ENCODE results near the gene CCNJL. TPM values are rescaled to one million over a fixed set of nuclear protein-coding genes. Genes with fewer than 3 reads are reported as not detected.
"Not testable (repeated sequence)": the region's sequence is repeated elsewhere in the genome, so short reads cannot be mapped to it uniquely, and the experiment has no call there.

Gene CCNJL
- total RNA-seq, 2 experiments from 2014 or later: not detected

- intact Hi-C loops (cut with micrococcal nuclease; ENCODE audit: unreplicated experiment): no loop called here
- POLR2A ChIA-PET: interaction anchor here (0.5 to 0.6 kb wide), 2 partner anchors 17 to 819 kb away, joined by 3 read pairs; no protein-coding TSS in a partner anchor
- CTCF ChIA-PET (ENCODE audit: unreplicated experiment): no interaction called here
Measured at GRCh38 chr5:160250226-160250625, 62.1 kb downstream of the CCNJL start.

GRCh38 chr5:160249570-160249969, 62.8 kb downstream of the CCNJL start:
- H3K4me3 ChIP-seq (ENCODE audit: low read depth, low read length, poor library complexity, severe bottlenecking); H4K20me1 ChIP-seq (ENCODE audit: insufficient read depth, low read length); H3K9me2 ChIP-seq (ENCODE audit: insufficient read depth, low read length); intact Hi-C loops (cut with micrococcal nuclease; ENCODE audit: unreplicated experiment); H3K4me2 ChIP-seq (ENCODE audit: low read length); H3K79me2 ChIP-seq (ENCODE audit: insufficient read depth, low read depth, low read length); H3K4me1 ChIP-seq (ENCODE audit: insufficient read depth, low read length, poor library complexity, severe bottlenecking); CTCF ChIA-PET (ENCODE audit: unreplicated experiment); H2AFZ ChIP-seq (ENCODE audit: low read length); DNase-seq (ENCODE audit: low spot score); H3K9me3 ChIP-seq (ENCODE audit: low read length); BruUV-seq (replicated peaks); H3K27ac ChIP-seq (ENCODE audit: low read depth, low read length, poor library complexity, severe bottlenecking); H3K36me3 ChIP-seq (ENCODE audit: insufficient read depth, low read length): not testable (repeated sequence)
- POLR2A ChIA-PET: interaction anchor here (0.6 kb wide), 2 partner anchors 16 to 17 kb away, joined by 3 read pairs; no protein-coding TSS in a partner anchor

More at GRCh38 chr5:160250226-160250625, 62.1 kb downstream of the CCNJL start:
- H3K4me2 ChIP-seq (ENCODE audit: low read length): no peak overlapping the region
- DNase-seq (ENCODE audit: low spot score): no peak
- H3K9me2 ChIP-seq (ENCODE audit: insufficient read depth, low read length): no peaks in the 10 kb centered on the region
- H4K20me1 ChIP-seq (ENCODE audit: insufficient read depth, low read length): no peaks in the 10 kb centered on the region
- H3K27ac ChIP-seq (ENCODE audit: low read depth, low read length, poor library complexity, severe bottlenecking): no peak overlapping the region
- TF ChIP-seq CTCF (conservative IDR thresholded peaks at IDR 0.05; ENCODE audit: low read length) (no peak), EZH2phosphoT487 (IDR thresholded peaks at IDR 0.05; ENCODE audit: borderline replicate concordance, low read depth, low read length) (no peak)
- no peak overlapping the region for H2AFZ ChIP-seq (ENCODE audit: low read length)
- no TSS peak for BruUV-seq (replicated peaks)
- no peak overlapping the region for H3K4me3 ChIP-seq (ENCODE audit: low read depth, low read length, poor library complexity, severe bottlenecking)
- no peaks in the 10 kb centered on the region for H3K4me1 ChIP-seq (ENCODE audit: insufficient read depth, low read length, poor library complexity, severe bottlenecking)
- H3K36me3 ChIP-seq (ENCODE audit: insufficient read depth, low read length): no peaks in the 10 kb centered on the region
- H3K9me3 ChIP-seq (ENCODE audit: low read length): no peaks in the 10 kb centered on the region
- no peaks in the 10 kb centered on the region for H3K79me2 ChIP-seq (ENCODE audit: insufficient read depth, low read depth, low read length)

DNA sequence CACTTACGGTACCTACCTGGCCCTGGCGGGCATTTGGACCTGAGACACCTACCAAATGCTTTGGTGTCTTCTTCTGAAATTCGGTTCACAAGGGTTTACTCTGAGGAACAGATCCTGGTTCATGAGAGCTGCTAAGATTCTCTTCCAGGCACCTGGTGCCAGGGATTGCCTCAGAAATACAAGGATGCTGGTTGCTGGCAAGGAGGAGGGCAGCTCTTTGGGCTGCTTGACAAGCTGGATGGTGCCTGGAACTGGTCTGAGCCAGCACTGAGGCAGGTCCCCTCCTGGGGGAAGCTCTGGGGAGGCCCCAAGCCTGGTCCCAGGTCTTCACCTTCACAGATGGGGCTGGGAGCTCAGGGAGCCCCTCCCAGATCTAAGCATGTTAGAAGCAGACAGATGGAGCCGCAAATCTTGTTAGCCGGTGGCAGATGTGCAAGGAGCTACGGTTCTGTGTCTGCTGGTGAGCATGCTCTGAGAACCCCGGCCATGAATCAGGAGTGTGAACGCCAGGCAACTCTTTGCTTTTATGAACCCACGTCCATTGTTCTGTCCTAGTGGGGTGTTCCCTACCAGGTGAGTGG, 66.8 kb downstream of the CCNJL start:
- Histone ChIP-seq H3K9me3 (ENCODE audit: low read length) (no peaks in the 10 kb centered on the region), H3K4me3 (ENCODE audit: low read depth, low read length, poor library complexity, severe bottlenecking) (no peak overlapping the region), H3K36me3 (ENCODE audit: insufficient read depth, low read length) (no peaks in the 10 kb centered on the region), H3K4me1 (ENCODE audit: insufficient read depth, low read length, poor library complexity, severe bottlenecking) (no peaks in the 10 kb centered on the region), H3K79me2 (ENCODE audit: insufficient read depth, low read depth, low read length) (no peaks in the 10 kb centered on the region), H3K4me2 (ENCODE audit: low read length) (no peak overlapping the region), H2AFZ (ENCODE audit: low read length) (no peak overlapping the region), H4K20me1 (ENCODE audit: insufficient read depth, low read length) (no peaks in the 10 kb centered on the region), H3K27ac (ENCODE audit: low read depth, low read length, poor library complexity, severe bottlenecking) (no peak overlapping the region), H3K9me2 (ENCODE audit: insufficient read depth, low read length) (no peaks in the 10 kb centered on the region)
- DNase-seq (ENCODE audit: low spot score): no peak
- no TSS peak for BruUV-seq (replicated peaks)
- no peak for TF ChIP-seq EZH2phosphoT487 (IDR thresholded peaks at IDR 0.05; ENCODE audit: borderline replicate concordance, low read depth, low read length)
- TF ChIP-seq CTCF (conservative IDR thresholded peaks at IDR 0.05; ENCODE audit: low read length): no peak
- POLR2A ChIA-PET: no interaction called here
- CTCF ChIA-PET (ENCODE audit: unreplicated experiment): no interaction called here
- intact Hi-C loops (cut with micrococcal nuclease; ENCODE audit: unreplicated experiment): no loop called here

Data from OCI-LY7 (cell line).